HCT116 (cell line): ENCODE measurements around the gene PFKFB2.

Source experiments
- EGR1 ChIP-seq: IDR thresholded peaks from 2 replicates; pipeline ENCODE4 v1.6.1; 2012; ENCODE audit warnings: low read depth
- EZH2 ChIP-seq: fragments of 200-600 bp; sonication (generic); IDR thresholded peaks from 2 replicates; pipeline ENCODE4 v1.6.1; 2017; ENCODE audit warnings: antibody characterized with exemption, mixed run types
- EZH2phosphoT487 ChIP-seq: fragments of 200-600 bp; IDR thresholded peaks from 2 replicates; pipeline ENCODE4 v1.6.1; 2018; ENCODE audit warnings: antibody characterized with exemption, borderline replicate concordance
- FOSL1 ChIP-seq: IDR thresholded peaks from 2 replicates; pipeline ENCODE4 v1.6.1; 2012; ENCODE audit warnings: low read depth
- JUND ChIP-seq: IDR thresholded peaks from 2 replicates; pipeline ENCODE4 v1.6.1; 2012
- POLR2A ChIP-seq: IDR thresholded peaks from 2 replicates; pipeline ENCODE4 v1.7.0; 2011; ENCODE audit warnings: borderline replicate concordance; ENCODE audit not compliant: insufficient read depth, insufficient read length; ENCODE audit errors: extremely low read depth
- POLR2AphosphoS5 ChIP-seq: IDR thresholded peaks from 2 replicates; pipeline ENCODE4 v1.6.1; 2011; ENCODE audit warnings: mild to moderate bottlenecking, low read depth, low read length, moderate library complexity
- RAD21 ChIP-seq: IDR thresholded peaks from 2 replicates; pipeline ENCODE4 v1.6.1; 2012; ENCODE audit warnings: low read depth, mild to moderate bottlenecking
- SIN3A ChIP-seq: IDR thresholded peaks from 2 replicates; pipeline ENCODE4 v1.6.1; 2012; ENCODE audit warnings: low read depth
- SP1 ChIP-seq: IDR thresholded peaks from 2 replicates; pipeline ENCODE4 v1.6.1; 2012; ENCODE audit warnings: low read depth
- ZNF274 ChIP-seq: fragments of 200-500 bp; sonication (Bioruptor generic); IDR thresholded peaks from 2 replicates; pipeline ENCODE4 v1.6.1; 2014; ENCODE audit warnings: mild to moderate bottlenecking, low read depth, low read length, inconsistent platforms
- TF ChIP-seq, protein P1 (sequence below), 3 experiments: fragments of 200-600 bp in 1 of 3; sonication (generic) in 1 of 3; IDR thresholded peaks in 2 of 3; conservative IDR thresholded peaks in 1 of 3; 2 replicates each; pipeline ENCODE4 v1.5.1; 2012 to 2017; ENCODE audit warnings: low read depth in 2 of 3, low read length in 2 of 3, antibody characterized with exemption in 1 of 3, borderline replicate concordance in 1 of 3, control low read depth in 1 of 3, mild to moderate bottlenecking in 1 of 3, mixed read lengths in 1 of 3, mixed run types in 1 of 3, moderate library complexity in 1 of 3; ENCODE audit not compliant: insufficient read depth in 1 of 3
- TF ChIP-seq, protein P2 (sequence below): IDR thresholded peaks from 2 replicates; pipeline ENCODE4 v1.6.1; 2012; ENCODE audit warnings: low read depth

GRCh38 chr1:207039380-207040180 lies 13.5 kb upstream of the PFKFB2 start:
- TF ChIP-seq, protein P1, sequence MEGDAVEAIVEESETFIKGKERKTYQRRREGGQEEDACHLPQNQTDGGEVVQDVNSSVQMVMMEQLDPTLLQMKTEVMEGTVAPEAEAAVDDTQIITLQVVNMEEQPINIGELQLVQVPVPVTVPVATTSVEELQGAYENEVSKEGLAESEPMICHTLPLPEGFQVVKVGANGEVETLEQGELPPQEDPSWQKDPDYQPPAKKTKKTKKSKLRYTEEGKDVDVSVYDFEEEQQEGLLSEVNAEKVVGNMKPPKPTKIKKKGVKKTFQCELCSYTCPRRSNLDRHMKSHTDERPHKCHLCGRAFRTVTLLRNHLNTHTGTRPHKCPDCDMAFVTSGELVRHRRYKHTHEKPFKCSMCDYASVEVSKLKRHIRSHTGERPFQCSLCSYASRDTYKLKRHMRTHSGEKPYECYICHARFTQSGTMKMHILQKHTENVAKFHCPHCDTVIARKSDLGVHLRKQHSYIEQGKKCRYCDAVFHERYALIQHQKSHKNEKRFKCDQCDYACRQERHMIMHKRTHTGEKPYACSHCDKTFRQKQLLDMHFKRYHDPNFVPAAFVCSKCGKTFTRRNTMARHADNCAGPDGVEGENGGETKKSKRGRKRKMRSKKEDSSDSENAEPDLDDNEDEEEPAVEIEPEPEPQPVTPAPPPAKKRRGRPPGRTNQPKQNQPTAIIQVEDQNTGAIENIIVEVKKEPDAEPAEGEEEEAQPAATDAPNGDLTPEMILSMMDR (IDR thresholded peaks at IDR 0.05 in 2 of 3, conservative IDR thresholded peaks at IDR 0.05 in 1 of 3; ENCODE audit: borderline replicate concordance in 1 of 3, insufficient read depth in 1 of 3, low read depth in 2 of 3, low read length in 2 of 3), result no peak
- TF ChIP-seq POLR2AphosphoS5 (no peak), EZH2 (no peak), EZH2phosphoT487 (no peak), POLR2A (no peak), EGR1 (no peak), SP1 (no peak), SIN3A (no peak), RAD21 (no peak), FOSL1 (no peak), ZNF274 (no peak), JUND (no peak)
- TF ChIP-seq, protein P2, sequence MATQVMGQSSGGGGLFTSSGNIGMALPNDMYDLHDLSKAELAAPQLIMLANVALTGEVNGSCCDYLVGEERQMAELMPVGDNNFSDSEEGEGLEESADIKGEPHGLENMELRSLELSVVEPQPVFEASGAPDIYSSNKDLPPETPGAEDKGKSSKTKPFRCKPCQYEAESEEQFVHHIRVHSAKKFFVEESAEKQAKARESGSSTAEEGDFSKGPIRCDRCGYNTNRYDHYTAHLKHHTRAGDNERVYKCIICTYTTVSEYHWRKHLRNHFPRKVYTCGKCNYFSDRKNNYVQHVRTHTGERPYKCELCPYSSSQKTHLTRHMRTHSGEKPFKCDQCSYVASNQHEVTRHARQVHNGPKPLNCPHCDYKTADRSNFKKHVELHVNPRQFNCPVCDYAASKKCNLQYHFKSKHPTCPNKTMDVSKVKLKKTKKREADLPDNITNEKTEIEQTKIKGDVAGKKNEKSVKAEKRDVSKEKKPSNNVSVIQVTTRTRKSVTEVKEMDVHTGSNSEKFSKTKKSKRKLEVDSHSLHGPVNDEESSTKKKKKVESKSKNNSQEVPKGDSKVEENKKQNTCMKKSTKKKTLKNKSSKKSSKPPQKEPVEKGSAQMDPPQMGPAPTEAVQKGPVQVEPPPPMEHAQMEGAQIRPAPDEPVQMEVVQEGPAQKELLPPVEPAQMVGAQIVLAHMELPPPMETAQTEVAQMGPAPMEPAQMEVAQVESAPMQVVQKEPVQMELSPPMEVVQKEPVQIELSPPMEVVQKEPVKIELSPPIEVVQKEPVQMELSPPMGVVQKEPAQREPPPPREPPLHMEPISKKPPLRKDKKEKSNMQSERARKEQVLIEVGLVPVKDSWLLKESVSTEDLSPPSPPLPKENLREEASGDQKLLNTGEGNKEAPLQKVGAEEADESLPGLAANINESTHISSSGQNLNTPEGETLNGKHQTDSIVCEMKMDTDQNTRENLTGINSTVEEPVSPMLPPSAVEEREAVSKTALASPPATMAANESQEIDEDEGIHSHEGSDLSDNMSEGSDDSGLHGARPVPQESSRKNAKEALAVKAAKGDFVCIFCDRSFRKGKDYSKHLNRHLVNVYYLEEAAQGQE, result no peak
